ENCODE measurements around the gene RFTN1. TPM values are rescaled to one million over a fixed set of nuclear protein-coding genes. Genes with fewer than 3 reads are reported as not detected.

Gene RFTN1
- total RNA-seq, 2 experiments from 2014 or later, result 81.8 to 152 TPM

DNA sequence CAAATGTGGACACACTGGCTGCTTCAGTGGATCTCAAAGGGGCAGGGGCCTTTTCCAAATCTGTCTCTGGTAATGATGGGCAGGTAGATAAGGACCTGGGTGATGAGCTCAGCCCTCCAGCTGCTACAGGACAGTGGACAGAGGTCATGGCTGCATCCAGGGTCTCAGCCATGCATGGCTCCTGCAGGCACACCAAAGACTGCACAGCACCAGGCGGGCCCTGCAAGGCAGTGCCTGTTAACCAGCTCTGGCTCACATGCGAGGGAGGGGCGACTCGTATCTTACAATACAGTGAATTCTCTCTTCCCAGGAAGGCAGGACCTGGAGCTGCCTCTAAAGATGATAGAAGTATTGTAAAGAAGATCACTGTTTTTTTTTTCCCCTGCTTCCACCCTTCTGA, 189.8 kb downstream of the RFTN1 start:
- Histone ChIP-seq H3K27ac (ENCODE audit: low read depth, low read length, poor library complexity, severe bottlenecking) (no peak overlapping the region), H3K79me2 (ENCODE audit: insufficient read depth, low read depth, low read length) (no peaks in the 10 kb centered on the region), H2AFZ (ENCODE audit: low read length) (no peak overlapping the region), H3K9me3 (ENCODE audit: low read length) (no peaks in the 10 kb centered on the region), H4K20me1 (ENCODE audit: insufficient read depth, low read length) (no peaks in the 10 kb centered on the region), H3K36me3 (ENCODE audit: insufficient read depth, low read length) (peaks cover 96% of the 10 kb centered on the region), H3K9me2 (ENCODE audit: insufficient read depth, low read length) (no peaks in the 10 kb centered on the region), H3K4me2 (ENCODE audit: low read length) (no peak overlapping the region), H3K4me3 (ENCODE audit: low read depth, low read length, poor library complexity, severe bottlenecking) (no peak overlapping the region), H3K4me1 (ENCODE audit: insufficient read depth, low read length, poor library complexity, severe bottlenecking) (no peaks in the 10 kb centered on the region)
- BruUV-seq (replicated peaks), result no TSS peak
- CTCF ChIA-PET (ENCODE audit: unreplicated experiment), result no interaction called here
- POLR2A ChIA-PET, result interaction anchor here (1.4 kb wide), 1 partner anchor 16 kb away, joined by 4 read pairs; no protein-coding TSS in a partner anchor
- intact Hi-C loops (cut with micrococcal nuclease; ENCODE audit: unreplicated experiment), result no loop called here
- DNase-seq (ENCODE audit: low spot score), result no peak
- TF ChIP-seq EZH2phosphoT487 (IDR thresholded peaks at IDR 0.05; ENCODE audit: borderline replicate concordance, low read depth, low read length) (no peak), CTCF (conservative IDR thresholded peaks at IDR 0.05; ENCODE audit: low read length) (no peak)

- H3K4me2 ChIP-seq (ENCODE audit: low read length), result no peak overlapping the region
- no peak overlapping the region for H2AFZ ChIP-seq (ENCODE audit: low read length)
- no peaks in the 10 kb centered on the region for H3K9me2 ChIP-seq (ENCODE audit: insufficient read depth, low read length)
- TF ChIP-seq CTCF (conservative IDR thresholded peaks at IDR 0.05; ENCODE audit: low read length) (no peak), EZH2phosphoT487 (IDR thresholded peaks at IDR 0.05; ENCODE audit: borderline replicate concordance, low read depth, low read length) (no peak)
- no peaks in the 10 kb centered on the region for H3K4me1 ChIP-seq (ENCODE audit: insufficient read depth, low read length, poor library complexity, severe bottlenecking)
- intact Hi-C loops (cut with micrococcal nuclease; ENCODE audit: unreplicated experiment), result no loop called here
- DNase-seq (ENCODE audit: low spot score), result no peak
- H3K9me3 ChIP-seq (ENCODE audit: low read length), result no peaks in the 10 kb centered on the region
- no TSS peak for BruUV-seq (replicated peaks)
- H3K27ac ChIP-seq (ENCODE audit: low read depth, low read length, poor library complexity, severe bottlenecking), result no peak overlapping the region
- H3K4me3 ChIP-seq (ENCODE audit: low read depth, low read length, poor library complexity, severe bottlenecking), result no peak overlapping the region
- CTCF ChIA-PET (ENCODE audit: unreplicated experiment), result no interaction called here
- POLR2A ChIA-PET, result interaction anchor here (0.6 kb wide), 1 partner anchor 150 kb away, joined by 3 read pairs; no protein-coding TSS in a partner anchor
- no peaks in the 10 kb centered on the region for H3K79me2 ChIP-seq (ENCODE audit: insufficient read depth, low read depth, low read length)
- peaks cover 100% of the 10 kb centered on the region for H3K36me3 ChIP-seq (ENCODE audit: insufficient read depth, low read length)
- H4K20me1 ChIP-seq (ENCODE audit: insufficient read depth, low read length), result no peaks in the 10 kb centered on the region
Measured at GRCh38 chr3:16322189-16322588, 191.3 kb downstream of the RFTN1 start.

DNA sequence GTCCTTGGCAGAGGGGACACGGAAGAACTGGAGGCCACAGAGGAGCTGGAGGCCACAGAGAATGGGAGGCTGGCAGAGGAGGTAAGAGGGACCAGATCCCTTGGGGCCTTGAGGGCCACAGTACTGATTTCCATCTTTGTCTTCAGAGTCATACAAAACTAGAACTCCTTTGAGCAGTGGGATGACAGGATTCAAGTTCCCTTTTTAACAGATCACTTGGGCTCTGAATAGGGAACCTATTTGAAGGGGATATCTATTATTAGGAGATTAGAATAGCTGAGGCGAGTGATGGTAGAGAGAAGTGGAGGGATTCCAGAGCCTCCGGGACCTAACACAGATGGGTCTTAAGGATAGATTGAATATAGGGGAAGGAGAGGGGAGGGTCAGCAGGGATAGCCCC, 192.8 kb downstream of the RFTN1 start:
- POLR2A ChIA-PET, result interaction anchor here (0.6 to 1.0 kb wide), 2 partner anchors 12 to 215 kb away, joined by 3 read pairs; no protein-coding TSS in a partner anchor
- H3K27ac ChIP-seq (ENCODE audit: low read depth, low read length, poor library complexity, severe bottlenecking), result no peak overlapping the region
- no peaks in the 10 kb centered on the region for H4K20me1 ChIP-seq (ENCODE audit: insufficient read depth, low read length)
- no peak overlapping the region for H2AFZ ChIP-seq (ENCODE audit: low read length)
- H3K79me2 ChIP-seq (ENCODE audit: insufficient read depth, low read depth, low read length), result no peaks in the 10 kb centered on the region
- peaks cover 100% of the 10 kb centered on the region for H3K36me3 ChIP-seq (ENCODE audit: insufficient read depth, low read length)
- no peak overlapping the region for H3K4me3 ChIP-seq (ENCODE audit: low read depth, low read length, poor library complexity, severe bottlenecking)
- no peak for TF ChIP-seq EZH2phosphoT487 (IDR thresholded peaks at IDR 0.05; ENCODE audit: borderline replicate concordance, low read depth, low read length)
- TF ChIP-seq CTCF (conservative IDR thresholded peaks at IDR 0.05; ENCODE audit: low read length), result no peak
- no peaks in the 10 kb centered on the region for H3K4me1 ChIP-seq (ENCODE audit: insufficient read depth, low read length, poor library complexity, severe bottlenecking)
- no peak for DNase-seq (ENCODE audit: low spot score)
- BruUV-seq (replicated peaks), result no TSS peak
- no peaks in the 10 kb centered on the region for H3K9me2 ChIP-seq (ENCODE audit: insufficient read depth, low read length)
- CTCF ChIA-PET (ENCODE audit: unreplicated experiment), result no interaction called here
- H3K9me3 ChIP-seq (ENCODE audit: low read length), result no peaks in the 10 kb centered on the region
- intact Hi-C loops (cut with micrococcal nuclease; ENCODE audit: unreplicated experiment), result no loop called here
- H3K4me2 ChIP-seq (ENCODE audit: low read length), result no peak overlapping the region

All from OCI-LY7 (cell line).